GM12864 (cell line): ENCODE measurements around the gene DHRSX.
"Not testable (repeated sequence)": the region's sequence is repeated elsewhere in the genome, so short reads cannot be mapped to it uniquely, and the experiment has no call there.

Experiments
- DNase-seq: peaks from one replicate; pipeline ENCODE4 v3.0.0-alpha.2; 2011; ENCODE audit warnings: low read depth
- H3K4me3 ChIP-seq: 2 replicates; pipeline ENCODE4 v1.5.1; 2011; ENCODE audit warnings: mild to moderate bottlenecking, low read depth, low read length, control low read depth
- CTCF ChIP-seq: IDR thresholded peaks from 2 replicates; pipeline ENCODE4 v1.5.1; 2011; ENCODE audit warnings: low read depth, mild to moderate bottlenecking, moderate library complexity, low read length, control low read depth, inconsistent platforms; ENCODE audit errors: missing control alignments

The DHRSX gene

GRCh38 chrX:2511326-2511725, 10.6 kb upstream of the DHRSX start:
- no peak for TF ChIP-seq CTCF
- H3K4me3 ChIP-seq, result no peak overlapping the region
- DNase-seq, result no peak

- TF ChIP-seq CTCF, result no peak
- no peak overlapping the region for H3K4me3 ChIP-seq
- no peak for DNase-seq
Observed at GRCh38 chrX:2508648-2509335, 8.0 kb upstream of the DHRSX start.

- no peak for DNase-seq
- no peak for TF ChIP-seq CTCF
- no peak overlapping the region for H3K4me3 ChIP-seq
Observed at GRCh38 chrX:2507904-2508627, 7.3 kb upstream of the DHRSX start.

GRCh38 chrX:2507196-2507595, 6.4 kb upstream of the DHRSX start:
- no peak for TF ChIP-seq CTCF
- DNase-seq, result no peak
- H3K4me3 ChIP-seq, result no peak overlapping the region

GRCh38 chrX:2505341-2505740, 4.6 kb upstream of the DHRSX start:
- H3K4me3 ChIP-seq, result not testable (repeated sequence)

GRCh38 chrX:2504706-2505332, 4.0 kb upstream of the DHRSX start:
- TF ChIP-seq CTCF, result no peak

More at GRCh38 chrX:2505341-2505740, 4.6 kb upstream of the DHRSX start:
- not testable (repeated sequence) for DNase-seq

More at GRCh38 chrX:2504706-2505332, 4.0 kb upstream of the DHRSX start:
- no peak overlapping the region for H3K4me3 ChIP-seq
- no peak for DNase-seq
